ENCODE results near the gene TMEM273.

Gene TMEM273

DNA sequence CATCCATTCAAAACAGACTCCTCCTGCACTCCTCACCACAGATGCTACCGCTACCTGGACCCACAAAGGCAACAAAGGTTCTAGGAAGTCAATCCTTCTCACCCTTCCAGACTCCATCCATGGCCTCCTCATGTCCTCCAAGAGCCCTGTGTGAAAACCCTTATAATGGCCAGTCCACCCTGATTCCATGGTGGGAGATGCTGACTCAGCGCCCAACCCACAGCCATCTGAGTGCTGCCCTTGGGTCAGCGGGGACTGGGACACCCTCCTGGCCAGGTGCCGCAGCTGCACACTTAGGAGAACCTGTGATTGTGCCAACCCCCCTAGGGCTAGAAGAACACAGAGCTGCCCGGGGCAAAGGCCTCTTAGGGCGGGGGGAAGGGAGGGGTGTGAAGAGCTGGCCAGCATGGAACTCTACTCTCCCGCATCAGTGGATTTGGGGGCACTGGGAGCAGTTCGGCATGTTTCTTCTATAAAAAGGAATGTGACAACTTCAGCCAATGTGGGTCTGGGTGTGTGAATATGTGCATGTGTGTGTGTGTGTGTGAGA is 25.4 kb downstream of the TMEM273 start:
- TF ChIP-seq, protein P1, sequence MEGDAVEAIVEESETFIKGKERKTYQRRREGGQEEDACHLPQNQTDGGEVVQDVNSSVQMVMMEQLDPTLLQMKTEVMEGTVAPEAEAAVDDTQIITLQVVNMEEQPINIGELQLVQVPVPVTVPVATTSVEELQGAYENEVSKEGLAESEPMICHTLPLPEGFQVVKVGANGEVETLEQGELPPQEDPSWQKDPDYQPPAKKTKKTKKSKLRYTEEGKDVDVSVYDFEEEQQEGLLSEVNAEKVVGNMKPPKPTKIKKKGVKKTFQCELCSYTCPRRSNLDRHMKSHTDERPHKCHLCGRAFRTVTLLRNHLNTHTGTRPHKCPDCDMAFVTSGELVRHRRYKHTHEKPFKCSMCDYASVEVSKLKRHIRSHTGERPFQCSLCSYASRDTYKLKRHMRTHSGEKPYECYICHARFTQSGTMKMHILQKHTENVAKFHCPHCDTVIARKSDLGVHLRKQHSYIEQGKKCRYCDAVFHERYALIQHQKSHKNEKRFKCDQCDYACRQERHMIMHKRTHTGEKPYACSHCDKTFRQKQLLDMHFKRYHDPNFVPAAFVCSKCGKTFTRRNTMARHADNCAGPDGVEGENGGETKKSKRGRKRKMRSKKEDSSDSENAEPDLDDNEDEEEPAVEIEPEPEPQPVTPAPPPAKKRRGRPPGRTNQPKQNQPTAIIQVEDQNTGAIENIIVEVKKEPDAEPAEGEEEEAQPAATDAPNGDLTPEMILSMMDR (IDR thresholded peaks at IDR 0.05): no peak
- peaks cover 30% of the 10 kb centered on the region for H3K4me1 Mint-ChIP-seq
- H3K9me3 Mint-ChIP-seq: no peaks in the 10 kb centered on the region
- no peaks in the 10 kb centered on the region for H3K36me3 Mint-ChIP-seq (ENCODE audit: low read depth)
- H3K27ac Mint-ChIP-seq: no peak overlapping the region
- H3K27me3 Mint-ChIP-seq (ENCODE audit: low read depth, poor library complexity): peaks cover 42% of the 10 kb centered on the region
- DNase-seq: no peak
- no peak overlapping the region for H3K4me3 Mint-ChIP-seq

DNA sequence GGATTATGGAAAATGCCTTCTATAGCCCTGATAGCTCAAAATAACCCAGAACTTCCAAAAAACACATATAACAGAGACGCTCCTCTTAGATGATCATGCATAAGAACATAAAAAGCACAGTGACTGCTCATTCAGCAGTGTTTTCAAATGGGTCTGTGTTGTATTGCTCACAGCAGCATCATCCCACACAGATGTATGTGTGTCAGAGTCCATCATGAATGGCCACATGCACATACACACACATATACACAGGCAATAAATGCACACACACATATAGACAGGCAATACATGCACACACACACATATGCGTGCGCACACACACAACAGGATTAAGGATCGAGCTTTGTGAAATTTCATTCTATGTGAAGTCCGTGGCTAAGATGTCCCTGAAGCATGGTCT is 26.1 kb downstream of the TMEM273 start:
- peaks cover 44% of the 10 kb centered on the region for H3K27me3 Mint-ChIP-seq (ENCODE audit: low read depth, poor library complexity)

GRCh38 chr10:49161411-49161997 is 26.7 kb downstream of the TMEM273 start:
- Mint-ChIP-seq H3K36me3 (ENCODE audit: low read depth) (no peaks in the 10 kb centered on the region), H3K4me3 (no peak overlapping the region), H3K27me3 (ENCODE audit: low read depth, poor library complexity) (peaks cover 44% of the 10 kb centered on the region), H3K9me3 (no peaks in the 10 kb centered on the region), H3K27ac (no peak overlapping the region), H3K4me1 (peaks cover 24% of the 10 kb centered on the region)
- DNase-seq: no peak
- TF ChIP-seq, protein P1 (IDR thresholded peaks at IDR 0.05): no peak

More for the DNA sequence above, 26.1 kb downstream of the TMEM273 start:
- Mint-ChIP-seq H3K4me1 (peaks cover 27% of the 10 kb centered on the region), H3K27ac (no peak overlapping the region), H3K36me3 (ENCODE audit: low read depth) (no peaks in the 10 kb centered on the region), H3K9me3 (no peaks in the 10 kb centered on the region), H3K4me3 (no peak overlapping the region)
- no peak for DNase-seq
- TF ChIP-seq, protein P1 (IDR thresholded peaks at IDR 0.05): no peak

DNA sequence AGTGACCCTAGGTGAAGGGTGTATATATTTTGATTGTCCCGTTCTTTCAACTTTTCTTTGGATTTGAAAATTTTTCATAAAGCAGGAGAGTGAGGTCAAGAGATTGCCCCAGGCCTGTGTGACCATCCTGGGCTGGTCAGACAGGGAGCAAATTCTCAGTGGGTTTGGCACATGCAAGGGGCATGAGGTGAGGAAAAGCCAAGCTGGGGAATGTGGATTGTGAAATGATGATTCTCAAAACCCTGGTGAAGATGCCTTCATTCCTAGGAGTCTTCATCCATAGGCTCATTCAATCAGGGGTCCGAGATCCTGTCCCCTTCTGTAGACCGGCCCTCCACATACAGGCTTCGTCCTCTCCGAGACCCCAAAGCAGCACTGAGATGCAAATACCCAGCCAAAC is 27.4 kb downstream of the TMEM273 start:
- Mint-ChIP-seq H3K4me1 (peaks cover 17% of the 10 kb centered on the region), H3K27me3 (ENCODE audit: low read depth, poor library complexity) (peaks cover 44% of the 10 kb centered on the region), H3K27ac (no peak overlapping the region), H3K4me3 (no peak overlapping the region), H3K36me3 (ENCODE audit: low read depth) (no peaks in the 10 kb centered on the region), H3K9me3 (no peaks in the 10 kb centered on the region)
- no peak for DNase-seq
- TF ChIP-seq, protein P1 (IDR thresholded peaks at IDR 0.05): no peak

GRCh38 chr10:49160110-49160509 is 28.1 kb downstream of the TMEM273 start:
- H3K9me3 Mint-ChIP-seq: no peaks in the 10 kb centered on the region
- DNase-seq: no peak
- H3K4me1 Mint-ChIP-seq: peaks cover 10% of the 10 kb centered on the region
- H3K4me3 Mint-ChIP-seq: no peak overlapping the region
- TF ChIP-seq, protein P1 (IDR thresholded peaks at IDR 0.05): no peak
- no peak overlapping the region for H3K27ac Mint-ChIP-seq
- H3K27me3 Mint-ChIP-seq (ENCODE audit: low read depth, poor library complexity): peaks cover 45% of the 10 kb centered on the region
- no peaks in the 10 kb centered on the region for H3K36me3 Mint-ChIP-seq (ENCODE audit: low read depth)

GRCh38 chr10:49158915-49159314 is 29.3 kb downstream of the TMEM273 start:
- no peaks in the 10 kb centered on the region for H3K9me3 Mint-ChIP-seq
- no peaks in the 10 kb centered on the region for H3K36me3 Mint-ChIP-seq (ENCODE audit: low read depth)
- TF ChIP-seq, protein P1 (IDR thresholded peaks at IDR 0.05): no peak
- H3K27me3 Mint-ChIP-seq (ENCODE audit: low read depth, poor library complexity): peaks cover 38% of the 10 kb centered on the region
- H3K4me1 Mint-ChIP-seq: no peaks in the 10 kb centered on the region
- no peak for DNase-seq
- no peak overlapping the region for H3K27ac Mint-ChIP-seq
- H3K4me3 Mint-ChIP-seq: no peak overlapping the region

All from nephron progenitor cell (in vitro differentiated cells).